ENCODE data around the gene ARHGEF4.
A peak's percentile ranks its signal among the peaks of the same experiment; 100 is the strongest.

ARHGEF4 gene

DNA sequence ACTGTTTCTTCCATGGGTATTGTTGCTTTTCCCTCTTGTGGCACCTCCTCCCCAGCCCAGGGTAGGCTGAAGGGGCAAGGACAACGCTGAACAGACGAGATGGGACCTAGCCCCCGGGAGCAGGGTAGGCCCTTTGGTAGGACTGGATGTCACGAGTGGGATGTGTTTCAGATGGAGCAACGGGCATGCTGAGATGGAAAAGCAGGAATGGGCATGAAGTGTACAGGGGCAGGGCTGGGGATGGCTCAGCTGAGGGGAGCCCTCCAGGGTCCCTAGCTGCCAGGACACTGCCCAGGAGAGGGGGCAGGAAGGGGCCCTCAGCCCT is 33.4 kb downstream of the ARHGEF4 start:
- TF ChIP-seq, protein P1, sequence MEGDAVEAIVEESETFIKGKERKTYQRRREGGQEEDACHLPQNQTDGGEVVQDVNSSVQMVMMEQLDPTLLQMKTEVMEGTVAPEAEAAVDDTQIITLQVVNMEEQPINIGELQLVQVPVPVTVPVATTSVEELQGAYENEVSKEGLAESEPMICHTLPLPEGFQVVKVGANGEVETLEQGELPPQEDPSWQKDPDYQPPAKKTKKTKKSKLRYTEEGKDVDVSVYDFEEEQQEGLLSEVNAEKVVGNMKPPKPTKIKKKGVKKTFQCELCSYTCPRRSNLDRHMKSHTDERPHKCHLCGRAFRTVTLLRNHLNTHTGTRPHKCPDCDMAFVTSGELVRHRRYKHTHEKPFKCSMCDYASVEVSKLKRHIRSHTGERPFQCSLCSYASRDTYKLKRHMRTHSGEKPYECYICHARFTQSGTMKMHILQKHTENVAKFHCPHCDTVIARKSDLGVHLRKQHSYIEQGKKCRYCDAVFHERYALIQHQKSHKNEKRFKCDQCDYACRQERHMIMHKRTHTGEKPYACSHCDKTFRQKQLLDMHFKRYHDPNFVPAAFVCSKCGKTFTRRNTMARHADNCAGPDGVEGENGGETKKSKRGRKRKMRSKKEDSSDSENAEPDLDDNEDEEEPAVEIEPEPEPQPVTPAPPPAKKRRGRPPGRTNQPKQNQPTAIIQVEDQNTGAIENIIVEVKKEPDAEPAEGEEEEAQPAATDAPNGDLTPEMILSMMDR (IDR thresholded peaks at IDR 0.05; ENCODE audit: insufficient read depth, missing control alignments), result no peak
- no peak for DNase-seq (ENCODE audit: insufficient read length, low spot score)
- no peak for FAIRE-seq

DNA sequence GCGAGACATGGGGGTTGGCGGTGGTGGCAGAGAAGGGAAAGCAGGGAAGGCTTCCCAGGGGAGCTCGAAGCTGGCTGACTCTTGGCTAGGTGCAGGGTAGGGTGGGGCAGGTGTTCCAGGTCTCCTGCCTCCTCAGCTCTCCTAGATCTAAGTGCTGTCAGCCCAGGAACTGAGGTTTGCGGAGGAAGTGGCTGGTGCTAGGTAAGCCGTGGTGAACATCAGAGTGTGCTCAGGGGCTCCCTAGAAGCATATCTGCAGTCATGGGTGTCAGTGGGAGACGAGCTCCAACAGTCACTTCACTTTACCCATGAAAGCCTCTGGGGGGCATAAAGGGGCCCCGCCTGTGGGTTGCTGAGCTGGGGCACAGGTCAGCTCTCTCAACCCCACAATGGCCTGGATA is 34.1 kb downstream of the ARHGEF4 start:
- DNase-seq (ENCODE audit: insufficient read length, low spot score) (no peak), FAIRE-seq (no peak)
- TF ChIP-seq, protein P1 (IDR thresholded peaks at IDR 0.05; ENCODE audit: insufficient read depth, missing control alignments), result no peak

DNA sequence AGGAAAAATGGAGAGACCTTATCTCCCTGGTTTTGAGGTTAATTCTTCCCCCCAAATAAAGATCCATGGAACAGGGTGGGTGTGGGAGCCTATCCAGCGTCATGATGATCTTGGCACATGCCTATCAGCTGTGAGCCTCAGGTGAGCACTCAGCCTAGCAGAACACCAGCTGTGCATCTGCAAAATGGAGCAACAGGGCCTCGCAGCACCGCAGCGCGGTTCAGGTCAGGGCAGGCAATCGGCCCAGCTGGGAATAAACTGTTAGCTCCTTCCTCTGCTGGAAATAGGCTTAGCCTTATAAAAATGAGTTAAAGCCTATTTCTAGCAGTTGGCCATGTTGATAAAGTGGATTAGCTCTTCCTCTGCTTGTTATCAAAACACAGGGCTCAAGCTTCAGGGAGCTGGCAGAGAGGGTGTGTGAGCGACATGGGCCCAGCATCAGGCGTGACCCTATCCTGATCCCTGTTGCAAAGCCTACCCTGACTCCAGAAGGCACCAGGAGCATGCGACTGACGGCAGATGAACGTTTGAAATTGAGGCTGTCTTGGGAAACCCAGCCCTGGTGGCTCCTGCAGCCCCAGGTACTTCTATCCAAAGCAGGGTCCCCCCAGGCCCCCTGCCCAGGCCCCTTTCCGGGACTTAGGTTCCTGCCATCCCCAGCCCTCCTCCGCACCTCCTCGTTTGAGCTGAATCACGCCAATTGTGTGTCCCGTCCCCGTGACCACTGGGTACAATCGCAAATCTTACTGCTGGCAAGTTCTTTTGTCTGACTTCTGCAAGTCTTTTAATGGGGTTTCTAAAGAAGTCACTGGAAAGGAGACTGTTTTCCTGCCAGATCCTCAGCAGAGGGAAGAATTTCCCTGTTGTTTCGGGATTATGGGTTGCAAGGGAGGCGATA is 35.4 kb downstream of the ARHGEF4 start:
- FAIRE-seq (no peak), DNase-seq (ENCODE audit: insufficient read length, low spot score) (no peak)
- TF ChIP-seq, protein P1 (IDR thresholded peaks at IDR 0.05; ENCODE audit: insufficient read depth, missing control alignments), result no peak

DNA sequence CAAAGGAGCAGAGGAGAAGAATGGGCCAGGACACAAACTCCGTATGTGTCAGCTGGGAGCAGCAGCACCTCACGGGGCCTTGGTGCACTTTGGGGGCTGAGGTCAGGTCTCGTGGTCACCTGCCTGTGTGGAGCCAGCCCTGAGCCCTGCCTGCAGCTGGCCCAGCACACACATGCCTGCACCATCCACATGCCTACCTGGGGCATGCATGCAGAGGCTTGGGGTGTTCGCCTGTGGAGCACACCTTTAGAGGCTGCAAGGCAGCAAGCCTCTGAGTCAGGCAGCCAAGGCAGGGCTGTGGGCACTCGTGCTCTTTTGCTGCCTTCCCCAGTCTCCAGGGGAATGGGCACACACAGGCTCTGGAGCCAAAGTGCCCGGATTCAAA is 36.0 kb downstream of the ARHGEF4 start:
- FAIRE-seq (no peak), DNase-seq (ENCODE audit: insufficient read length, low spot score) (no peak)
- TF ChIP-seq, protein P1 (IDR thresholded peaks at IDR 0.05; ENCODE audit: insufficient read depth, missing control alignments), result no peak

DNA sequence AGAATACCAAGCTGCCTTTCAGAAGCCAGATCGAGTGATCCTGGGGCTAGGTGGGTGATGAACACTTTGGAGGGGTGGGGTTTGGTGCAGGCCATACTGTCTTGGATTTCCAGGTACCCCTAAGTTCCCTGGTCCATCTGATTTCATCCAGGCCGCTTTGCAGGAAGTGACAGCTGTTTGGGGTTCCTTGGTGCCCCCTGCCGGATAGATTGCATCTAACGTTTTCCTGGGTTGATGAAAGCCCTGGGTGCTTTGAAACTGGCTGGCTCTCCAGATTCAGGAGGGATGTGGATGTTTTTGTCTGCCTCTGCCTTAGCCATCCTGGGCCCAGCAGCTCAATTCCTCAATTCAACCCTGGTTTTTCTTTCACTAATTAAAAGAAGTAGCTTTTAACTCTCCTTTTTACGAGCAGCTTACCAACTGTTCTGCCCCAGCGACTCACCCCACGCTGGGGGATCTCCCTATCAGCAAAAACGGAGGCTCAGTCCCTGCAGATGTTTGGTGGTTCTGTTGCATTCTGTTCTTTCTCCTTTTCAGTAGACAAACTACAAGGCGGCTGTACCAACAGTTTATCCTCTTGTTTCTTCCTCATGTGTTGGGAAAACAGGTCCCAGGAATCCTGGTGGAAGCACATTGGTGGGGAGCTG is 37.1 kb downstream of the ARHGEF4 start:
- no peak for FAIRE-seq
- TF ChIP-seq, protein P1 (IDR thresholded peaks at IDR 0.05; ENCODE audit: insufficient read depth, missing control alignments), result peak; percentile 66
- DNase-seq (ENCODE audit: insufficient read length, low spot score), result peak; percentile 42

DNA sequence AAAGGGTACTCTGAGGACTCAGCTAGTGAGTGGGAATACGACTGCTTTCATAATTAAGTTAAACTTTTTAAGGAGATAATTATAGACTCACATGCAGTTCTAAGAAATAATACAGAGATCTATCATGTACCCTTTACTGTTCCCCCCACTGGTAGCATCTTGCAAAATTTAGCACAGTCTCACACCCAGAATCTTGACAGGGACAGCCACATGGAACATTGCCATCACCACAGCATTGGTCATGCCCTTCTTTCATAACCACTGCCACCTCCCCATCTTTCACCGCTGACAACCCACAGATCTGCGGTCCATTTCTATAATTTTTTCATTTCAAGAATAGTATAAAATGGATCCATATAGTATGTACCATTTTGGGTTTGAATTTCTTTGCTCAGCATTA is 37.8 kb downstream of the ARHGEF4 start:
- TF ChIP-seq, protein P1 (IDR thresholded peaks at IDR 0.05; ENCODE audit: insufficient read depth, missing control alignments), result no peak
- DNase-seq (ENCODE audit: insufficient read length, low spot score) (no peak), FAIRE-seq (no peak)

DNA sequence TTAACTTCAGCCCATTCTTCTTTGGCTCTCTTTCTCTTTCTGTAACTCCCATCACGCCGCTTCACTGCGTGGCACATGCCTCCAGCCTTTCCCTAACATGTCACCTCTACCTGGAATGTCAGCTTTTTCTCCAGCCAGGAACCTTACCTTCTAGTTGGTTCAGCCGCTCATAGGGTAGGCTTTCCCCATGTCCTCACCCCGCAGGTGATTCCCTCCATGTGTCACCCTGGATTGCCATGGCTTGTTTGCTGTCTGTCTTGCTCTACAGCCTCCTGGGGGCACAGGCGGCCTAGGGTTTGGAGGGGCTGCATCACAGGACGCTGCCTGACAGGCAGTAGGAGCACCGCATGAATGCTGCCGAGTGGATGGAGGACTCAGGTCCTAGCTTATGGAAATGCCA is 39.2 kb downstream of the ARHGEF4 start:
- no peak for FAIRE-seq
- DNase-seq (ENCODE audit: insufficient read length, low spot score), result no peak

More for the DNA sequence above, 39.2 kb downstream of the ARHGEF4 start:
- TF ChIP-seq, protein P1 (IDR thresholded peaks at IDR 0.05; ENCODE audit: insufficient read depth, missing control alignments), result no peak
